Progenitor cell of endocrine pancreas (in vitro differentiated cells): ENCODE results near the gene RIBC2. TPM values are rescaled to one million over a fixed set of nuclear protein-coding genes. Genes with fewer than 3 reads are reported as not detected.

Source experiments
- DNase-seq: peaks from one replicate; pipeline ENCODE4 v3.0.0; 2021; ENCODE audit warnings: low spot score; ENCODE audit not compliant: unreplicated experiment
- H3K27ac Mint-ChIP-seq: 2 replicates; pipeline ENCODE4 v1.8.0; 2021; ENCODE audit warnings: mild to moderate bottlenecking, moderate library complexity, mixed read lengths
- H3K27me3 Mint-ChIP-seq: 2 replicates; pipeline ENCODE4 v1.8.0; 2021; ENCODE audit warnings: mixed read lengths
- H3K36me3 Mint-ChIP-seq: 2 replicates; pipeline ENCODE4 v1.8.0; 2022; ENCODE audit warnings: mixed read lengths; ENCODE audit not compliant: insufficient read depth
- H3K4me1 Mint-ChIP-seq: 2 replicates; pipeline ENCODE4 v1.8.0; 2021; ENCODE audit warnings: low read depth, mixed read lengths
- H3K4me3 Mint-ChIP-seq: 2 replicates; pipeline ENCODE4 v1.8.0; 2021; ENCODE audit warnings: low read depth, mild to moderate bottlenecking, moderate library complexity, mixed read lengths
- H3K9me3 Mint-ChIP-seq: 2 replicates; pipeline ENCODE4 v1.8.0; 2021; ENCODE audit warnings: low read depth, mixed read lengths
- CTCF ChIP-seq: fragments of 200-600 bp; sonication (generic); IDR thresholded peaks from one replicate; pipeline ENCODE4 v1.5.0; 2021; ENCODE audit warnings: antibody characterized with exemption, mild to moderate bottlenecking; ENCODE audit not compliant: unreplicated experiment
- total RNA-seq: library from RNA; stranded (reverse); gene quantifications from 2 replicates; pipeline ENCODE4 v1.2.1, GENCODE V29; 2021

The RIBC2 gene
- total RNA-seq, 1 donor from 2014 or later, result 7.0 TPM

GRCh38 chr22:45454275-45454674 lies 40.8 kb downstream of the RIBC2 start:
- H3K36me3 Mint-ChIP-seq, result no peaks in the 10 kb centered on the region
- no peaks in the 10 kb centered on the region for H3K9me3 Mint-ChIP-seq
- no peak overlapping the region for H3K4me3 Mint-ChIP-seq
- peaks cover 17% of the 10 kb centered on the region for H3K27me3 Mint-ChIP-seq
- no peaks in the 10 kb centered on the region for H3K4me1 Mint-ChIP-seq
- no peak overlapping the region for H3K27ac Mint-ChIP-seq
- no peak for DNase-seq
- TF ChIP-seq CTCF, result no peak

DNA sequence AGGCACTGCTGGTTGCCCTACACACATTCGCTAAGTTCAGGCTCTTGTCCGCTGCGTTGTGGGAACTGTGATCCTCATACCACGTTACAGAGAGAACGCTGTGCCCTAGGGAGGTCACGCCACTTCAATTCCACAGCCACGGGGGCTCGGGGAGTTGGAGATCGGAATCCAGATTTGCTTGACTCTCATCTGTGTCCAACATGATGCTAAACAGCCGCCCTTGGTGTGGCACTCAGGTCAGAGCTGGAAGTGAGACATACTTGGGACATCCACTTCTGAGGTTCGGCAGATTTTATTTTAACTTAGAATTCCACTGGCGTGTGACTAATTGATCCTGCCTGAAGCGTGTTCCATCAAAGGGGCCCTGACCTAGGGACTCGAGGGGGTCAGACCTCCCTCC lies 41.7 kb downstream of the RIBC2 start:
- H3K4me3 Mint-ChIP-seq, result no peak overlapping the region
- H3K36me3 Mint-ChIP-seq, result no peaks in the 10 kb centered on the region
- TF ChIP-seq CTCF, result no peak
- H3K27ac Mint-ChIP-seq, result no peak overlapping the region
- H3K27me3 Mint-ChIP-seq, result peaks cover 17% of the 10 kb centered on the region
- DNase-seq, result no peak
- no peaks in the 10 kb centered on the region for H3K9me3 Mint-ChIP-seq
- no peaks in the 10 kb centered on the region for H3K4me1 Mint-ChIP-seq

- no peak for TF ChIP-seq CTCF
- Mint-ChIP-seq H3K27ac (no peak overlapping the region), H3K36me3 (no peaks in the 10 kb centered on the region), H3K9me3 (no peaks in the 10 kb centered on the region), H3K4me3 (no peak overlapping the region), H3K27me3 (peaks cover 15% of the 10 kb centered on the region), H3K4me1 (no peaks in the 10 kb centered on the region)
- DNase-seq, result no peak
These were observed 42.1 kb downstream of the RIBC2 start for GRCh38 chr22:45455621-45456020.

GRCh38 chr22:45456811-45457210 lies 43.3 kb downstream of the RIBC2 start:
- no peak for TF ChIP-seq CTCF
- Mint-ChIP-seq H3K27ac (no peak overlapping the region), H3K4me3 (no peak overlapping the region), H3K27me3 (peaks cover 14% of the 10 kb centered on the region), H3K9me3 (no peaks in the 10 kb centered on the region), H3K36me3 (no peaks in the 10 kb centered on the region), H3K4me1 (no peaks in the 10 kb centered on the region)
- no peak for DNase-seq

GRCh38 chr22:45458532-45458931 lies 45.0 kb downstream of the RIBC2 start:
- DNase-seq, result no peak
- Mint-ChIP-seq H3K4me1 (no peaks in the 10 kb centered on the region), H3K9me3 (no peaks in the 10 kb centered on the region), H3K36me3 (no peaks in the 10 kb centered on the region), H3K4me3 (no peak overlapping the region), H3K27me3 (peaks cover 9% of the 10 kb centered on the region), H3K27ac (no peak overlapping the region)
- no peak for TF ChIP-seq CTCF

GRCh38 chr22:45459235-45459634 lies 45.7 kb downstream of the RIBC2 start:
- no peaks in the 10 kb centered on the region for H3K4me1 Mint-ChIP-seq
- H3K9me3 Mint-ChIP-seq, result no peaks in the 10 kb centered on the region

More at GRCh38 chr22:45459235-45459634, 45.7 kb downstream of the RIBC2 start:
- H3K4me3 Mint-ChIP-seq, result no peak overlapping the region
- no peaks in the 10 kb centered on the region for H3K36me3 Mint-ChIP-seq
- DNase-seq, result no peak
- H3K27me3 Mint-ChIP-seq, result peaks cover 9% of the 10 kb centered on the region
- no peak for TF ChIP-seq CTCF
- no peak overlapping the region for H3K27ac Mint-ChIP-seq
